Type B pancreatic cell (in vitro differentiated cells): ENCODE data around the gene ELL. TPM values are rescaled to one million over a fixed set of nuclear protein-coding genes. Genes with fewer than 3 reads are reported as not detected.

Experiments used
- DNase-seq: peaks from one replicate; pipeline ENCODE4 v3.0.0; 2021; ENCODE audit warnings: mixed read lengths; ENCODE audit not compliant: unreplicated experiment; ENCODE audit errors: extremely low spot score
- H3K27ac Mint-ChIP-seq: 2 replicates; pipeline ENCODE4 v1.8.0; 2021; ENCODE audit warnings: mild to moderate bottlenecking, mixed read lengths
- H3K27me3 Mint-ChIP-seq: 2 replicates; pipeline ENCODE4 v1.8.0; 2021; ENCODE audit warnings: mixed read lengths
- H3K36me3 Mint-ChIP-seq: 2 replicates; pipeline ENCODE4 v1.8.0; 2021; ENCODE audit warnings: mixed read lengths
- H3K4me1 Mint-ChIP-seq: one replicate; pipeline ENCODE4 v1.8.0; 2021; ENCODE audit warnings: mixed read lengths; ENCODE audit not compliant: unreplicated experiment
- H3K4me3 Mint-ChIP-seq: 2 replicates; pipeline ENCODE4 v1.8.0; 2021; ENCODE audit warnings: mild to moderate bottlenecking, mixed read lengths
- H3K9me3 Mint-ChIP-seq: 2 replicates; pipeline ENCODE4 v1.8.0; 2021; ENCODE audit warnings: mixed read lengths
- total RNA-seq: library from RNA; stranded (reverse); gene quantifications from 2 replicates; pipeline ENCODE4 v1.2.1, GENCODE V29; 2021; ENCODE audit warnings: low replicate concordance
- TF ChIP-seq, protein P1 (sequence below): fragments of 200-600 bp; sonication (generic); conservative IDR thresholded peaks from 2 replicates; pipeline ENCODE4 v1.5.0; 2021; ENCODE audit warnings: antibody characterized with exemption, mild to moderate bottlenecking

ELL gene
- total RNA-seq, 1 donor from 2014 or later: 13.6 TPM

DNA sequence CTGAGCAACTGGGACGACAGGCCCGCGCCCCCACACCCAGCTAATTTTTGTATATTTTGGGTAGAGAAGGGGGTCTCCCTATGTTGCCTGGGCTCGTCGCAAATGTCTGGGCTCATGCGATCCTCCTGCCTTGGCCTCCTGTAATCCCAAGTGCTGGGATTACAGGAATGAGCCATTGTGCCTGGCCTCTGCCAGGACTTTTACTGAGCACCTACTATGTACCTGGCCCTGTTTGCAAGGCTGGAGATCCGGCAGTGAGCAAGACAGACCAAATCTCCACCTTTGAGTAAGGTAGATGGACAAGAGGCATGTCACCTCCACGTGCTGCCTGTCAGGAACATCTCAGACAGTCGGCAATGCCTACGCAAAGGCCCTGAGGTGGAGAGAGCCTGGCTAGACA lies 14.6 kb upstream of the ELL start:
- TF ChIP-seq, protein P1, sequence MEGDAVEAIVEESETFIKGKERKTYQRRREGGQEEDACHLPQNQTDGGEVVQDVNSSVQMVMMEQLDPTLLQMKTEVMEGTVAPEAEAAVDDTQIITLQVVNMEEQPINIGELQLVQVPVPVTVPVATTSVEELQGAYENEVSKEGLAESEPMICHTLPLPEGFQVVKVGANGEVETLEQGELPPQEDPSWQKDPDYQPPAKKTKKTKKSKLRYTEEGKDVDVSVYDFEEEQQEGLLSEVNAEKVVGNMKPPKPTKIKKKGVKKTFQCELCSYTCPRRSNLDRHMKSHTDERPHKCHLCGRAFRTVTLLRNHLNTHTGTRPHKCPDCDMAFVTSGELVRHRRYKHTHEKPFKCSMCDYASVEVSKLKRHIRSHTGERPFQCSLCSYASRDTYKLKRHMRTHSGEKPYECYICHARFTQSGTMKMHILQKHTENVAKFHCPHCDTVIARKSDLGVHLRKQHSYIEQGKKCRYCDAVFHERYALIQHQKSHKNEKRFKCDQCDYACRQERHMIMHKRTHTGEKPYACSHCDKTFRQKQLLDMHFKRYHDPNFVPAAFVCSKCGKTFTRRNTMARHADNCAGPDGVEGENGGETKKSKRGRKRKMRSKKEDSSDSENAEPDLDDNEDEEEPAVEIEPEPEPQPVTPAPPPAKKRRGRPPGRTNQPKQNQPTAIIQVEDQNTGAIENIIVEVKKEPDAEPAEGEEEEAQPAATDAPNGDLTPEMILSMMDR: no peak
- H3K27me3 Mint-ChIP-seq: no peaks in the 10 kb centered on the region
- H3K36me3 Mint-ChIP-seq: peaks cover 8% of the 10 kb centered on the region
- no peak overlapping the region for H3K27ac Mint-ChIP-seq
- H3K9me3 Mint-ChIP-seq: no peaks in the 10 kb centered on the region
- H3K4me3 Mint-ChIP-seq: peak overlapping the region; percentile 20
- no peaks in the 10 kb centered on the region for H3K4me1 Mint-ChIP-seq
- DNase-seq: no peak

DNA sequence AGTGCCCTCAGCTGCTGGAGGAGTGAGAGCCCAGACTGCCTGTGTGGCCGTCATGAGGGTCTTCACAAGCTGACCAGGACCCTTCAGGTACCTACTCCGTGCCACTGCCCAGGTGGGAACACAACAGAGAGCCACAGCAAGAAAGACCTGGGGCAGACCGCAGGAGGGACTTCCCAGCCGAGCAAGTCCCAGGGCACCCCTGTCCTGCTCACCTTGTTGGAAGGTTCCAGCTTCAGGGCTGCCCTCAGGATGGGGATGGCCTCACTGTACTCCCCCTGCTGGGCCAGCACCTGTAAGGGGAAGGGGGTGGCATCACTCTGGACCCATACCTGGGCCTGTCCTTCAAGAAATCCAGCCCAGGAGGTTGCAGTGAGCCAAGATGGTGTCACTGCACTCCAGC lies 11.2 kb upstream of the ELL start:
- H3K27ac Mint-ChIP-seq: no peak overlapping the region
- DNase-seq: no peak
- no peaks in the 10 kb centered on the region for H3K4me1 Mint-ChIP-seq
- no peak overlapping the region for H3K4me3 Mint-ChIP-seq
- peaks cover 8% of the 10 kb centered on the region for H3K36me3 Mint-ChIP-seq
- TF ChIP-seq, protein P1: no peak
- H3K9me3 Mint-ChIP-seq: no peaks in the 10 kb centered on the region
- H3K27me3 Mint-ChIP-seq: no peaks in the 10 kb centered on the region

DNA sequence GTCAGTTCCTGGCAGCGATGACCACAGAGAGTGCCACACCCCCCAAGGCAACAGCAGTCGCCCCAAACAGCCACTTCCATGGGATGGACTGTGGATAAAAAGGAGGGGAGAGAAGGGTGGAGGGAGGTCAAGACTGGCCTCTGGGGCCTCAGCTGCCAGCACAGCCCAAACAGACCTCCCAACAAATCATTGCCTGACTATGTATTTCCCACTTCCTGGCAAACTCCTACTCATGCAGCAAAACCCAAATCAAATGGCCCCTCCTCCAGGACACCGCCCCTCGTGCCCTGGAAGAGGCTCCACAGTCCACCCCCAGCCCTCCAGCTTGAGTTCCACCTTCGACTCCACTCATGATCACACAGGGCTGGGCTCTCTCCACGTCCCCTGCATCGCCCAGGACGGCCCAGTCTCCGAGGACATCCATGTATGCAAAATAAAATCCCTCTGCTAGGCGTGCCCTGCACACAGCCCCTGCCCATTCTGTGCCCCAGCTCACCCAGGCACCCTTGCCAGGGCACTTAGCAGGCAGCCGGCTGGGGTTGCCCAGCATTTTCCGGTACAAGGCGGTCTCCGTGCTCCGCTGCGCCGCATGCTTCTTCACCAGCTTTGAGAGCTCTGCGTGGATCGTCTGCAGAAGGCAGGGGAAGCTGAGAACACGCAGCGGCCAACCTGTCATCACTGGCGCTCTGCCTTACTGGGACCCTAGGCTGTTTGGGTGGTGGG lies 10.5 kb upstream of the ELL start:
- TF ChIP-seq, protein P1: no peak
- Mint-ChIP-seq H3K27ac (no peak overlapping the region), H3K9me3 (no peaks in the 10 kb centered on the region), H3K4me1 (no peaks in the 10 kb centered on the region), H3K4me3 (no peak overlapping the region), H3K36me3 (peaks cover 8% of the 10 kb centered on the region), H3K27me3 (no peaks in the 10 kb centered on the region)
- DNase-seq: no peak

DNA sequence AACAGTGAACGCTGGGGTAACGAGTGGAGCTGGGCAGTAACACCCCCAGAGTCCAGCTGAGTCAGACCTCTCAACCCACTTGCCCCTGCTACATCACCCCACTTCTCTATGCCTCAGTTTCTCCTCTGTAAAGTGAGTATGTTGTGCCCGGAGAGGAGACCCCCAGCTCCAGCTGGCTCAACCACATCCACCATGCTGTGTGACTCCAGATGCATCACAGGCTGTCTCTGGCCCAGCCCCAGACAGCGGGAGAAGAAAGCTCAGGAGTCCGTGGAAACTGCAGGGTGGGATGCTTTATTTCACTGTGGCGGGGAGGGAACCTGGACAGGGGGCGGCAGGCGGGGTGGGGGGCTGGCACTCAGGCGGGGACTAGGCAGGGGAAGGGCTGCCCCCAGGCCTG lies 9.6 kb upstream of the ELL start:
- peaks cover 5% of the 10 kb centered on the region for H3K36me3 Mint-ChIP-seq
- no peak overlapping the region for H3K4me3 Mint-ChIP-seq
- no peaks in the 10 kb centered on the region for H3K4me1 Mint-ChIP-seq
- no peak for DNase-seq
- H3K9me3 Mint-ChIP-seq: no peaks in the 10 kb centered on the region
- H3K27me3 Mint-ChIP-seq: no peaks in the 10 kb centered on the region
- no peak overlapping the region for H3K27ac Mint-ChIP-seq
- TF ChIP-seq, protein P1: no peak

DNA sequence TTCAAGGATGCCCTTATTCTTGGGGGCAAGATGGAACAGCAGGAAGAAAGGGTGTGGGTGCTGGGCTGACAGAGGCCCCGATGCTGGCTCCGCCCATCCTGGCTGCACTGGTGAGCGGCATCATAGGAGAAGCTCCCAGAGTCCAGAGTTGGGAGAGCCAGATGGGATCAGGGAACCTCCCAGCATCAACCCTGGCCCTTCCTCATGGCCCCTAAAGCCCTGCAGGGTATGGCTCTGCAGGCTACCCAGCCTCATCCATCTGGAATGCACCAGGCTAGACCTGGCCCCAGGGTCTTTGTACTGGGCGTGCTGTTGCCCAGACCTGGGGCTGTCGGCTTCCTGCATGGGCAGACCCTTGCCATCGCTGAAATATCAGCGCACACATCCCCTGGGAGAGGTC lies 7.9 kb upstream of the ELL start:
- Mint-ChIP-seq H3K27me3 (no peaks in the 10 kb centered on the region), H3K27ac (no peak overlapping the region), H3K4me1 (no peaks in the 10 kb centered on the region), H3K4me3 (no peak overlapping the region), H3K9me3 (no peaks in the 10 kb centered on the region), H3K36me3 (peaks cover 3% of the 10 kb centered on the region)
- no peak for DNase-seq
- TF ChIP-seq, protein P1: no peak
